ENCODE results near the gene CHPT1.

DNA sequence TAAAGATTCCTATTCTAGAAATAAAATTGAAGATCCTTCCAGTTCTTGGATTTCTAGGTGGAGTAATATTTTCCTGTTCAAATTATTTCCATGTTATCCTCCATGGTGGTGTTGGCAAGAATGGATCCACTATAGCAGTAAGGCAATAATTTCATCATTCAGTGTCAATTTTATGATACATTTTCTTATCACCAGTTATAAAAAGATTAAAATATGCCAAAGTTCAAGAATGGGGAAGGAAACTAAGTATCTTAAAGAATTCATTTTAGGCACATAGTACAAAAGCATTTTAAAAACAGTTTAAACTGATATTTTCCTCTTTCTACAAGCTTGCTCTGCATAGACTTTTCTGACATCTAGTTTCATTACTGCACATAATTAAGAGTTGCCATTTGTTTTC is 22.7 kb downstream of the CHPT1 start:
- TF ChIP-seq, protein P1, sequence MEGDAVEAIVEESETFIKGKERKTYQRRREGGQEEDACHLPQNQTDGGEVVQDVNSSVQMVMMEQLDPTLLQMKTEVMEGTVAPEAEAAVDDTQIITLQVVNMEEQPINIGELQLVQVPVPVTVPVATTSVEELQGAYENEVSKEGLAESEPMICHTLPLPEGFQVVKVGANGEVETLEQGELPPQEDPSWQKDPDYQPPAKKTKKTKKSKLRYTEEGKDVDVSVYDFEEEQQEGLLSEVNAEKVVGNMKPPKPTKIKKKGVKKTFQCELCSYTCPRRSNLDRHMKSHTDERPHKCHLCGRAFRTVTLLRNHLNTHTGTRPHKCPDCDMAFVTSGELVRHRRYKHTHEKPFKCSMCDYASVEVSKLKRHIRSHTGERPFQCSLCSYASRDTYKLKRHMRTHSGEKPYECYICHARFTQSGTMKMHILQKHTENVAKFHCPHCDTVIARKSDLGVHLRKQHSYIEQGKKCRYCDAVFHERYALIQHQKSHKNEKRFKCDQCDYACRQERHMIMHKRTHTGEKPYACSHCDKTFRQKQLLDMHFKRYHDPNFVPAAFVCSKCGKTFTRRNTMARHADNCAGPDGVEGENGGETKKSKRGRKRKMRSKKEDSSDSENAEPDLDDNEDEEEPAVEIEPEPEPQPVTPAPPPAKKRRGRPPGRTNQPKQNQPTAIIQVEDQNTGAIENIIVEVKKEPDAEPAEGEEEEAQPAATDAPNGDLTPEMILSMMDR (IDR thresholded peaks at IDR 0.05 in 8 of 11, conservative IDR thresholded peaks at IDR 0.05 in 3 of 11), result no peak
- no peak for TF ChIP-seq POLR2A (IDR thresholded peaks at IDR 0.05)
- no peak for TF ChIP-seq POLR2AphosphoS5 (IDR thresholded peaks at IDR 0.05)

Measured in spleen (tissue), 7 donors.